Effector memory CD8-positive, alpha-beta T cell (primary cell): ENCODE data around the gene REXO1.
A peak's percentile ranks its signal among the peaks of the same experiment; 100 is the strongest.

Experiments used
- ATAC-seq: fragments of 150-1000 bp; cut with Tn5 transposase; replicated peaks from 2 replicates; pipeline ENCODE4 v1.10.0; 2021; ENCODE audit warnings: mild to moderate bottlenecking, moderate library complexity
- DNase-seq, 3 experiments: peaks; one replicate each; pipeline ENCODE4 v3.0.0; 2021
- H3K27ac Mint-ChIP-seq, 2 donors: one replicate each; pipeline ENCODE4 v1.8.0; 2022; ENCODE audit warnings: mild to moderate bottlenecking in 2 of 2, mixed read lengths in 2 of 2, moderate library complexity in 2 of 2
- H3K27me3 Mint-ChIP-seq, 2 donors: one replicate each; pipeline ENCODE4 v1.8.0; 2022; ENCODE audit warnings: mixed read lengths in 2 of 2
- H3K36me3 Mint-ChIP-seq: one replicate; pipeline ENCODE4 v1.8.0; 2022; ENCODE audit warnings: mild to moderate bottlenecking, moderate library complexity, mixed read lengths; ENCODE audit not compliant: insufficient read depth
- H3K4me1 Mint-ChIP-seq, 2 donors: one replicate each; pipeline ENCODE4 v1.8.0; 2022; ENCODE audit warnings: low read depth in 2 of 2, mixed read lengths in 2 of 2
- H3K4me3 Mint-ChIP-seq, 2 donors: one replicate each; pipeline ENCODE4 v1.8.0; 2022; ENCODE audit warnings: mild to moderate bottlenecking in 2 of 2, mixed read lengths in 2 of 2, moderate library complexity in 2 of 2
- H3K9me3 Mint-ChIP-seq, 2 donors: one replicate each; pipeline ENCODE4 v1.8.0; 2022; ENCODE audit warnings: mixed read lengths in 2 of 2

The REXO1 gene

GRCh38 chr19:1862068-1862423 is 13.8 kb upstream of the REXO1 start:
- Mint-ChIP-seq H3K27ac (peak overlapping the region; percentile 97 to 98), H3K27me3 (no peaks in the 10 kb centered on the region), H3K4me3 (peak overlapping the region; percentile 99), H3K9me3 (no peaks in the 10 kb centered on the region), H3K36me3 (peaks cover 54% of the 10 kb centered on the region), H3K4me1 (peaks cover 19 to 31% of the 10 kb centered on the region in 2 donors)
- no peak for ATAC-seq
- DNase-seq, result no peak

GRCh38 chr19:1861599-1862031 is 13.3 kb upstream of the REXO1 start:
- Mint-ChIP-seq H3K9me3 (no peaks in the 10 kb centered on the region), H3K27ac (peak overlapping the region; percentile 97 to 98), H3K36me3 (peaks cover 56% of the 10 kb centered on the region), H3K4me3 (peak overlapping the region; percentile 99), H3K27me3 (no peaks in the 10 kb centered on the region), H3K4me1 (peaks cover 19 to 31% of the 10 kb centered on the region in 2 donors)
- ATAC-seq, result no peak
- no peak for DNase-seq

GRCh38 chr19:1860821-1861598 is 12.7 kb upstream of the REXO1 start:
- H3K4me1 Mint-ChIP-seq, result peaks cover 23 to 34% of the 10 kb centered on the region in 2 donors
- H3K27ac Mint-ChIP-seq, result peak overlapping the region; percentile 97 to 98
- H3K36me3 Mint-ChIP-seq, result peaks cover 61% of the 10 kb centered on the region
- no peaks in the 10 kb centered on the region for H3K9me3 Mint-ChIP-seq
- peak overlapping the region; percentile 99 for H3K4me3 Mint-ChIP-seq
- no peak for DNase-seq
- ATAC-seq, result no peak
- H3K27me3 Mint-ChIP-seq, result no peaks in the 10 kb centered on the region

GRCh38 chr19:1860042-1860775 is 11.9 kb upstream of the REXO1 start:
- Mint-ChIP-seq H3K4me1 (peaks cover 23 to 35% of the 10 kb centered on the region in 2 donors), H3K36me3 (peaks cover 65% of the 10 kb centered on the region), H3K27ac (peak overlapping the region; percentile 97 to 98), H3K9me3 (no peaks in the 10 kb centered on the region), H3K27me3 (no peaks in the 10 kb centered on the region), H3K4me3 (peak overlapping the region in 1 of 2 donors; percentile 99)
- ATAC-seq, result no peak
- DNase-seq, result no peak

GRCh38 chr19:1859331-1859781 is 11.1 kb upstream of the REXO1 start:
- Mint-ChIP-seq H3K4me1 (peaks cover 27 to 39% of the 10 kb centered on the region in 2 donors), H3K36me3 (peaks cover 65% of the 10 kb centered on the region), H3K27ac (peak overlapping the region; percentile 71 to 98), H3K4me3 (peak overlapping the region; percentile 37 to 42), H3K9me3 (no peaks in the 10 kb centered on the region), H3K27me3 (no peaks in the 10 kb centered on the region)
- no peak for DNase-seq
- no peak for ATAC-seq

GRCh38 chr19:1858412-1859081 is 10.3 kb upstream of the REXO1 start:
- no peak for DNase-seq
- peaks cover 62% of the 10 kb centered on the region for H3K36me3 Mint-ChIP-seq
- peak overlapping the region; percentile 35 to 98 for H3K27ac Mint-ChIP-seq
- ATAC-seq, result no peak
- H3K27me3 Mint-ChIP-seq, result no peaks in the 10 kb centered on the region
- H3K4me1 Mint-ChIP-seq, result peaks cover 27 to 40% of the 10 kb centered on the region in 2 donors
- peak overlapping the region; percentile 35 to 84 for H3K4me3 Mint-ChIP-seq
- no peaks in the 10 kb centered on the region for H3K9me3 Mint-ChIP-seq

GRCh38 chr19:1857648-1858326 is 9.5 kb upstream of the REXO1 start:
- H3K9me3 Mint-ChIP-seq, result no peaks in the 10 kb centered on the region
- peaks cover 34 to 46% of the 10 kb centered on the region in 2 donors for H3K4me1 Mint-ChIP-seq
- DNase-seq (no peak), ATAC-seq (no peak)
- H3K36me3 Mint-ChIP-seq, result peaks cover 68% of the 10 kb centered on the region
- peak overlapping the region; percentile 83 to 84 for H3K4me3 Mint-ChIP-seq
- peak overlapping the region; percentile 35 to 98 for H3K27ac Mint-ChIP-seq
- H3K27me3 Mint-ChIP-seq, result no peaks in the 10 kb centered on the region

- peaks cover 28 to 42% of the 10 kb centered on the region in 2 donors for H3K4me1 Mint-ChIP-seq
- peak overlapping the region; percentile 87 to 92 for H3K27ac Mint-ChIP-seq
- H3K4me3 Mint-ChIP-seq, result peak overlapping the region; percentile 83 to 84
- no peaks in the 10 kb centered on the region for H3K9me3 Mint-ChIP-seq
- DNase-seq (no peak), ATAC-seq (peak; percentile 29)
- H3K36me3 Mint-ChIP-seq, result peaks cover 65% of the 10 kb centered on the region
- H3K27me3 Mint-ChIP-seq, result no peaks in the 10 kb centered on the region
Measured at GRCh38 chr19:1856698-1857603, 8.7 kb upstream of the REXO1 start.

- peaks cover 64% of the 10 kb centered on the region for H3K36me3 Mint-ChIP-seq
- peak overlapping the region; percentile 87 to 92 for H3K27ac Mint-ChIP-seq
- H3K9me3 Mint-ChIP-seq, result no peaks in the 10 kb centered on the region
- no peaks in the 10 kb centered on the region for H3K27me3 Mint-ChIP-seq
- ATAC-seq (no peak), DNase-seq (no peak)
- H3K4me3 Mint-ChIP-seq, result peak overlapping the region; percentile 83 to 84
- peaks cover 22 to 38% of the 10 kb centered on the region in 2 donors for H3K4me1 Mint-ChIP-seq
Measured at GRCh38 chr19:1856345-1856697, 8.0 kb upstream of the REXO1 start.

- Mint-ChIP-seq H3K36me3 (peaks cover 64% of the 10 kb centered on the region), H3K9me3 (no peaks in the 10 kb centered on the region), H3K27ac (peak overlapping the region; percentile 87 to 92), H3K27me3 (no peaks in the 10 kb centered on the region), H3K4me3 (peak overlapping the region; percentile 83 to 84), H3K4me1 (peaks cover 23 to 36% of the 10 kb centered on the region in 2 donors)
- DNase-seq, result no peak
- peak; percentile 11 for ATAC-seq
Measured at GRCh38 chr19:1855828-1856255, 7.6 kb upstream of the REXO1 start.

- peak overlapping the region; percentile 87 to 92 for H3K27ac Mint-ChIP-seq
- peaks cover 24 to 37% of the 10 kb centered on the region in 2 donors for H3K4me1 Mint-ChIP-seq
- ATAC-seq, result peak; percentile 76
- no peaks in the 10 kb centered on the region for H3K9me3 Mint-ChIP-seq
- DNase-seq, result peak; percentile 67 to 77 (median 75)
- peak overlapping the region; percentile 83 to 84 for H3K4me3 Mint-ChIP-seq
- H3K36me3 Mint-ChIP-seq, result peaks cover 67% of the 10 kb centered on the region
- no peaks in the 10 kb centered on the region for H3K27me3 Mint-ChIP-seq
Measured at GRCh38 chr19:1855040-1855827, 7.0 kb upstream of the REXO1 start.
